Endometrium (tissue), 2 donors: Measurements from ENCODE around the gene SCN5A.

Experiments used
- FAIRE-seq: peaks from 2 replicates; lab custom pipeline; 2012; peaks lifted over from hg19 to GRCh38; lab: Jason Lieb, UNC
- donor health status: control.
- donor health status: control.

The SCN5A gene

DNA sequence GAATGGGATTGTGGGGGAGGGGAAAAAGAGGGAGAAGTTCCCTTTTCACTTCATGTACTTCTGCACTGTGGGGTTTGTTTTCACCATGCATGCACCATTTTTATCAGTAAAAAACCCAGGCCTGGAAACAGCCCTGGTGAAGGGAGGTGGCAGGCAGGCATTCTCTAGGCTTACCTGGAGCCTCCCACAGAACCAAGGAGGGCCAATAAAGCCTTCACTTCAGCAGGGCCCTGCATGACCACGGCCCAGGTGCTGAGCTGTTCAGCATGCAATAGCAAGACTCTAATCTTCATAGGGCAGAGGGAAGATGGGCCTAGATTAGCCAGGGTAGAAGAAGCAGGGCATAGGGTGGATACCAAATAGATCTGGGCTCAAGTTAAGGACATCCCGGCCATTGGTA, 49.6 kb downstream of the SCN5A start:
- FAIRE-seq = no peak

DNA sequence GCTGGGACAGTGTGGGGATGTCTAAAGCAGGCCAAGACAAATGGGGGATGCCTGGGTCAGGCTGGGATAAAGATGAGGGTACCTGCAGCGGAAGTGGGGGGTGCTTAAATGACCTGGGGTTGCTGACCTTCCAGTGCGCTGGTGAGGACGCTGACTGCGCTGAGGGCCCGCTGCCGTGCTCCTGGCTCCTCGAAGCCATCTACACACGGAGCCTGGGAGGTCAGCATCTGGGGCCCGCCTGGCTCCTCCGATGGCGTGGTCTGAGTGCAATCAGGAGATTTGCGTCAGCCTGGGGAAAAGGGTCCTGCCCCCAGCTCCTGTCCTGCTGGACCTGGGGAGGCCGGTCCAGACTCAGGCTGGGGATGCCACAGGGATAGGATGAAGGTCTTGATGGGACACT, 50.7 kb downstream of the SCN5A start:
- no peak for FAIRE-seq

DNA sequence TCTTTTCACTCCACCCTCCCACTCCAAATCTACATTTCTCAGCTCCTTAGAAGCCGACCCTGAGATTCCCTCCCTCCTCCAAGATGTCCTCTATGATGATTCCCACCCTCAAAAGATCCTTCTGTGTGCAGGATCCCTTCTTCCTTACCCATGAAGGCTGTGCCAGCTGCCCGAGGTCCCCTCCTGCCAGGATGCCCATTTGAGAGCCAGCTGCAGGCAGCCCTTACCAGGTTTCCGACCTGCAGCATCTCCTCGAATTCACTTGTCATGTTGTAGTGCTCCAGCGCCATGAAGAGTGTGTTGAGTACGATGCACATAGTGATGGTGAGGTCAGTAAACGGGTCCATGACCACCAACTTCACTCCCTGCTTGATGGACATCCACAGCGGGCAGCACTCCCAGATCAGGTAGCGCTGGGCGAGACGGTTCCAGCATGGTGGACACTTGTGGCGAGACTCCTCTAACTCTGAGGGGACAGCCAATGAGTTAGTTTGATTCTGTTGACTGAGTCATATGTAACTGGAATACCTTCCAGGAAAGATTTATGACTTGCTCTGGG, 51.9 kb downstream of the SCN5A start:
- FAIRE-seq = no peak

DNA sequence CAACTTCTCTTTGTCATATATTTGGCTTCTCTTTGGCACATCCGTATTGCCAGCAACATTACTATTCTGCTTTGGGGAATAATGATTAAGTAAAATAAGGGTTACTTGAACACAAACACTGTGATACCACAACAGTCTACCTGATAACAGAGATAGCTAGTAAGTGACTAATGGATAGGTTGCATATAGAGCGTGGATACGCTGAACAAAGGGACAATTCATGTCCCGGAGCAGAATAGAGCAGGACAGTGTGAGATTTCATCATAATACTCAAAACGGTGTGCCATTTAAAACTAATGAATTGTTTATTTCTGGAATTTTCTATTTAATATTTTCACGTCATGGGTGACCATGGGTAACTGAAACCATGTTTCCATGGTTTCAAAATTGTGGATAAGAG, 54.1 kb downstream of the SCN5A start:
- no peak for FAIRE-seq

- no peak for FAIRE-seq
Observed at GRCh38 chr3:38590521-38590920, 59.0 kb downstream of the SCN5A start.

DNA sequence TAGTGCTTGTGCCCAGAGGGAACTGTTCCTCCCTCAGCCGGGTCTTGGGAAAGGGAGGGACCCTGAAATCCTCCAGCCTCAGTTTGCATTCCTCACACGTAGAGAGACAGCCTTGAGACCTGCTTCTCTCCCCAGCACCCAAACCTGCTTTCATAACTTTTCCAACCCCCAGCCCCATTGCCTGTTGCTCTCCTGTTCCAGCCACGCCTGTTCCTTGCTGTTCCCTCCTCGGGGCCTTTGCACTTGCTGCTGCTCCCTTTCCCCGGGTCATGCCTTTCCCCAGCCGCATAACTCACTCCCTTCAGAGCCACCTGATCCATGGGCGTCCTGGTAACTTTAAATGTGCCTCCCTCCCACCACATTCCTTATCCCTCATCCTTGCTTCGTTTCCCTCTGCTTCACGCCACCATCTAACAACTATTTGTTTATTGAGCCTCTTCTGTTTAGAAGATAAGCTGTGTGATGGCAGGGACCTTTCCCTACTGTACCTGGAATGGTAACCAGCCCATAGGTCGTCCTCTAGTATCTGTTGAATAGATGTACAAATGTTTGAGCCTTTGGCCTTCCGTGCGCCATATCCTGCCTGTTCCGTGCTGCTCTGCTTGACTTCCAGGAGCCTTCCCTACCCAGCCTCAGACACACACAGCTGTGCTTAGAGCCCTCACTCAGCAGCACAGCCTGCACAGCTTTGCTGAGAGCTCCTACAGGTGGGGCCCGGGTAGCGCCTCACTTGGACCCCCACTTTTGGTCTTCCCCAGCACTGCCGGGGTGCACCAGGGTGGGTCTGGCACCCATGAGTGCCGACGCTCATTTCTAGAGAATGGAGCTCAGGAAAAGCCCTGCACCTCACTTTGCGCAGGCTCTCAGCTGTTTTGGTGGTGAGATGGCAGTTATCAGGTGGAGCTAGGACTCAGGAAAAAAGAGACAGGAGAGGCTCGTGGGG, 60.2 kb downstream of the SCN5A start:
- FAIRE-seq = no peak

DNA sequence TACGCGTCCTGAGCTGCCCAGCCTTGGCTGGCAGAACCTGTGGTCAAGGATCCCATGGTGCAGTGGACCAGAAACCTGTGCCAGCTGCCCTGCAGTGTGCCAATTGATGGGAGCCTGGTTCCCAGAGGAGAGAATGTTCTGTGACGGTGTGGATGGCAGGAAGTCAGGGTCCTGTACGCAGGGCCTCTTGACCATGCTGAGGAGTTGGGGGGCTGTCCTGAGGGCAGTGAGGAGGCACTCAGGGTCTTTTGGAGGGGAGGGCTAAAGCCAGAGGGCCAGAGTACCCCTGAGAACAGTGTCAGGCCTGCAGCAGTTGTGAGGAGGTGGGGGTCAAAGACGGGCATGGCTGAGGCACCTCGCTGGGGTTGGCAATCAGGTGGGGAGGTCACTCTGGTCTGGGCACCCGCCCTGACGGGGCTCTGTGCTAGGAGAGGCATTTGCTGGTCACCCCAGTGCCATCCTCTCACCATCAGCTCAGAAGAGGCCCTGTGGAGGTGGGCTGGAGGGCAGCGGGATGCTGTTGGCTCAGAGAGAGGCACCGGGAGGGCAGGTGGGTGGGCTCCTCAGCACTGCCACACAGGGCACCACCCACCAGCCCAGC, 61.0 kb downstream of the SCN5A start:
- FAIRE-seq = no peak

- FAIRE-seq = no peak
Observed at GRCh38 chr3:38587548-38588131, 61.8 kb downstream of the SCN5A start.

- FAIRE-seq = no peak
Observed at GRCh38 chr3:38586546-38587520, 62.7 kb downstream of the SCN5A start.

DNA sequence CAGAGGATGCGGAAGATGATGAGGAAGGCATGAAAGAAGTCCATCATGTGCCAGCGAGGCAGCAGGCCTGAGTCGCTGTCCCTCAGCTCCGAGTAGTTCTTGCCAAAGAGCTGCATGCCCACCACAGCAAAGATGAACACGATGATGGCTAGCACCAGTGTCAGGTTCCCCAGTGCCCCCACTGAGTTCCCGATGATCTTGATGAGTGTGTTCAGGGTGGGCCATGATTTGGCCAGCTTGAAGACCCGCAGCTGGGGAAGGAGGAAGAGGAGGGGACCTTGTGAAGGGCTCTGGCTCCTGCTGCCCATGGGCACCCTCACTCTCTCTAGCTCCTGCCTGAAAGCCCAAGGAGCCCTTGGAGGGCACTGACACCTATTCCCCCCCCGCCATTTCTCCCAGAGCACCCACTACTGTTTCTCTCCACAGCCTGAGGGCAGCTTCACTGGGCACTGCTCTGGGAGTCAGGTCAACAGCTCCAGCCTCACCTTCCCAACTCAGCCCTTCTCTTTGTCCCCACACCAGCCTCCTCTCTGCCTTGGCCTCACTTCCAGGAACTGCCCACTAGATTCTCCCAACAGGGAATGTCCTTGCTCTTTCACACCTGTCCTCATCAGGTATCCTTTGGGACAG, 63.6 kb downstream of the SCN5A start:
- no peak for FAIRE-seq

DNA sequence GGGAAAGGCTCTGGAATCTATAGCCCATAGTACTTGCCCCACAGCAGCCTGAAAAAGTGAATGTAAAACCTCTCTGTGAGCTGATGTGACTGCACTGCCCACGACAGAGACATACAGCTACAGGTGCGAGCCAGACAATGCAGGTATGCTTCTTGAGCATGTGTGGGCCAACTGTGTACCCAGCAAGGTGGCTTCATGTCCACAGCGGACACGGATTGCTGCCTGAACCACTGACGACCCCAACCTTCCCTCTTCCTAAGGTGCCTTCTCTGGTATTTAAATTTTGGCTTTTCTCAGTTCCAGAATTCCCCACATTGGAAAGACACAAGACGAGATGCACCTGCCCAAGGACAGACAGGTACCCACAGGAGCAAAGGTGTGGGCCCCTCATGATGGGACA, 65.8 kb downstream of the SCN5A start:
- no peak for FAIRE-seq

- no peak for FAIRE-seq
Observed at GRCh38 chr3:38582941-38583645, 66.4 kb downstream of the SCN5A start.

DNA sequence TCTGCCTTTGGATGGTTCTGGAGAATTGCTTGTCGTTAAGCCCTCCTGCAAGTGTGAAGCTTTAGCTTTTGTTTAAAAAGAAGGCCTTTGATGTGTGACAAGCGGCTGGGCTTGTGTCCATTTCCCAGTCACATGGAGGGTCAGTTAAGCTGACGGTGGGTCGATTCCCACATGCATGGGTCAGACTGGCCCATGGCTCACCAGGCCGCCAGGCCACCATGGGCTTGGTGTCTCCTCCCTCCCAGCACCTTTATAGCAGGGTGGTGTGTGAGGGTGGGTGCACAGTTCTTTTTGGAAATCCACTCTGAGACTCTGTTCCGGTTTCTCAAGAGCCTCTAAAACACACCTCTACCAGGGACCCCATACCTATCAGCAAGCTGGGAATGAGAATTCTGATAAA, 67.2 kb downstream of the SCN5A start:
- FAIRE-seq = no peak

GRCh38 chr3:38581774-38582173, 67.7 kb downstream of the SCN5A start:
- FAIRE-seq = no peak

DNA sequence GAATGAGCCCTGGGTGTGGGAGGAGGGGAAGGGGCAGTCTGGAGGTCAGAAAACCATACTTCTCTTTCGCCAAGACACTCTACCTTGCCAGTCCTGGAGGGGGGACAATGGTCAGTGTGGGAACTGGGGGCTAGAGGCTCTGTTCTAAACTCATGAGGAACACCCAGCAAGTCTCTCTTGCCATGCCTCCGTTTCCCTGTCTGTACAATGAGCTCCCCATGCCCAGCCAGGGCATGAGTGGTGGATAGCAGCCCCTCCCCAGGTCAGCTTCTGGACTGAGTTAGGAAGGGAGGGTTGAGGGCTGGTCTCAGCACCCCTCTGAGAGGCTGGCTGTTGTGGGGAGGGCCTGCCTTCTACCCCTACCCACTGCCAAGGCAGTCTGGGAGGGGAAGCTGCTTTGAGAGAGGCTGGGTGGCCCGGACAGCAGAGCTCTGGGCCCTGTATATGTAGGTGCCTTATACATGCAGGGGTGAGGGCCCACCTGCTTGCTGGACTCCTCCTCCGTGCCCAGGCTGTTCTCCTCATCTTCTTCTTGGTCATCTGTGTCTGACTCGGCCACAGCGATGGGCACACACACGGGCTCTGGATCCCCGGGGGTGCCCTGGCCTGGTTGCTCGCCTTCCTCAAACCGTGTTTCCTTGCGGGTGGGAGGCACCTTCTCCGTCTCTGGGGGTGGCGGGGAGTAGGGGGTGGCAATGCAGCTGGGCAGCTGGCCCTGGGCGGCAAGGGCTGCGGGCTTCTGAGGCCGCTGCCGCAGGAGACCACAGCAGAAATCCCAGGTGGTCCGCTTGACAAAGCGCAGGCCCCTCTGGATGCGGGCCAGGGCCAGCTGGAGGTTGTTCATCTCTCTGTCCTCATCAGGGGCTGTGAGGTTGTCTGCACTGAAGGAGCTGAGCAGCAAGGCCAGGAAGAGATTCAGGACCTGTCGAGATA, 68.8 kb downstream of the SCN5A start:
- FAIRE-seq = no peak

GRCh38 chr3:38579551-38580449, 69.7 kb downstream of the SCN5A start:
- FAIRE-seq = no peak

DNA sequence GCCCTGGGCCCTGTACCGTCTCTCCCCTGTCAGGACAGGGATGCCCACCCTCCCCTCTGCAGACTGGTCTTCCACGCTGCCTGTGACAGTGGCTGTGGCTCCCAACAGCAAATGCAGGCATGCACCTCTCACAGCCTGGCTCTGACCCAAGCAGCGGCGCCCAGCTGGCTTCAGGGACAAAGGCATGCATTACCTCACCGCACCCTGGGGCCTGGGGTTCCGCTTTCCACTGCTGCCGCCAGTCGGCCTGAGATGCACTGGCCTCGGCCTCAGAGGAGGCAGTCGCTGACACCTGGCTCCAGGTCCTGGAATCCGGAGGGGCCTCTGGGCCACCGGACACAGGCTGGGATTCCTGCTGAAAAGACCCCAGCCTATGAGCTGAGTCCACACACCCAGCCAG, 70.3 kb downstream of the SCN5A start:
- FAIRE-seq = no peak

- FAIRE-seq = no peak
Observed at GRCh38 chr3:38578551-38578950, 70.9 kb downstream of the SCN5A start.
